ENCODE data around the gene RTP2. TPM values are rescaled to one million over a fixed set of nuclear protein-coding genes. Genes with fewer than 3 reads are reported as not detected.

The RTP2 gene
- total RNA-seq, 2 donors from 2014 or later, result not detected

DNA sequence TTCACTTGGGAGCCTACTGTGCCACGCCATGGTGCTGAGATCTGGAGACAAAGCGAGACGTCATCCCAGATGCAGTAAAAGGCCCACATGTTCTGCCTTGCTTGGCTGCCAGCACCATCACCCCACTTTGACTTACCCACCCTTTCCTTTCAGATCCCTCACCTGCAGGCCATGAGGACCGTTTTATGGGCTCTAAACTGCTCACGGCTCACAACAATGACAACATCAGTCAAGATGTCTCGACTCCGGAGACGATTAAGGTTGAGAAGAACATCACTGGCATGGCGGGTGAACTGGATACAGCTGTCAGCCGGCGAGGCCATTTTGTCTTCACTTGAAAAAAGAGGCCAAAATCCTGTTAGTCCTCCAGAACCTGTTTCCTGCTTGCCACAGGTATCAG, 31.0 kb upstream of the RTP2 start:
- TF ChIP-seq, protein P1, sequence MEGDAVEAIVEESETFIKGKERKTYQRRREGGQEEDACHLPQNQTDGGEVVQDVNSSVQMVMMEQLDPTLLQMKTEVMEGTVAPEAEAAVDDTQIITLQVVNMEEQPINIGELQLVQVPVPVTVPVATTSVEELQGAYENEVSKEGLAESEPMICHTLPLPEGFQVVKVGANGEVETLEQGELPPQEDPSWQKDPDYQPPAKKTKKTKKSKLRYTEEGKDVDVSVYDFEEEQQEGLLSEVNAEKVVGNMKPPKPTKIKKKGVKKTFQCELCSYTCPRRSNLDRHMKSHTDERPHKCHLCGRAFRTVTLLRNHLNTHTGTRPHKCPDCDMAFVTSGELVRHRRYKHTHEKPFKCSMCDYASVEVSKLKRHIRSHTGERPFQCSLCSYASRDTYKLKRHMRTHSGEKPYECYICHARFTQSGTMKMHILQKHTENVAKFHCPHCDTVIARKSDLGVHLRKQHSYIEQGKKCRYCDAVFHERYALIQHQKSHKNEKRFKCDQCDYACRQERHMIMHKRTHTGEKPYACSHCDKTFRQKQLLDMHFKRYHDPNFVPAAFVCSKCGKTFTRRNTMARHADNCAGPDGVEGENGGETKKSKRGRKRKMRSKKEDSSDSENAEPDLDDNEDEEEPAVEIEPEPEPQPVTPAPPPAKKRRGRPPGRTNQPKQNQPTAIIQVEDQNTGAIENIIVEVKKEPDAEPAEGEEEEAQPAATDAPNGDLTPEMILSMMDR (IDR thresholded peaks at IDR 0.05), result no peak
- Histone ChIP-seq H3K9me3 (no peaks in the 10 kb centered on the region), H3K4me3 (no peak overlapping the region), H3K36me3 (peaks cover 58% of the 10 kb centered on the region), H3K27ac (no peak overlapping the region), H3K4me1 (ENCODE audit: control insufficient read depth in 1 of 2, low read depth in 2 of 2) (peaks cover 15 to 24% of the 10 kb centered on the region in 2 donors), H3K27me3 (replicated peaks; ENCODE audit: insufficient read depth) (no peaks in the 10 kb centered on the region)
- ATAC-seq (ENCODE audit: insufficient number of reproducible peaks, low FRiP score, low read depth) (no peak), DNase-seq (ENCODE audit: low spot score) (no peak)

DNA sequence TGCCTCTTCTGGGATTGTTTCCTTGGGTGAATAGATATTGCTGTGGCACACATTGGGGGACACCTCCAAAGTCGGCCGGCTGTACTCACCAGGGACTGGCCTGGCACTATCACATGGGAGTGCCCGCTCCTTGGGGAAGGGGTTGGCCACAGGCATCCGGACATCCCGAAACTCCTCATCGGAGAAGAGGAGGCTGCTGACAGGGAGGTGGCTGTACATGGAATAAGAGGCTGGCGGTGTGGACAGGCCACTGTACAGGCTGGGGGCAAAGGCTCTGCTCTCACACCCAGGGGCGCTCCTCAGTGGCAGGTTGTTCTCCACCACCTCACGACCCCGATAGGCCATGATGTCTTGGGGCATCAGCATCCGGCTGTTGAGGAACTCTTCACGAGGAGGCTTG, 27.2 kb upstream of the RTP2 start:
- Histone ChIP-seq H3K4me1 (ENCODE audit: control insufficient read depth in 1 of 2, low read depth in 2 of 2) (no peaks in the 10 kb centered on the region), H3K36me3 (peaks cover 96% of the 10 kb centered on the region), H3K27ac (no peak overlapping the region), H3K9me3 (no peaks in the 10 kb centered on the region), H3K27me3 (replicated peaks; ENCODE audit: insufficient read depth) (no peaks in the 10 kb centered on the region), H3K4me3 (no peak overlapping the region)
- DNase-seq (ENCODE audit: low spot score) (no peak), ATAC-seq (ENCODE audit: insufficient number of reproducible peaks, low FRiP score, low read depth) (no peak)
- TF ChIP-seq, protein P1 (IDR thresholded peaks at IDR 0.05), result no peak

DNA sequence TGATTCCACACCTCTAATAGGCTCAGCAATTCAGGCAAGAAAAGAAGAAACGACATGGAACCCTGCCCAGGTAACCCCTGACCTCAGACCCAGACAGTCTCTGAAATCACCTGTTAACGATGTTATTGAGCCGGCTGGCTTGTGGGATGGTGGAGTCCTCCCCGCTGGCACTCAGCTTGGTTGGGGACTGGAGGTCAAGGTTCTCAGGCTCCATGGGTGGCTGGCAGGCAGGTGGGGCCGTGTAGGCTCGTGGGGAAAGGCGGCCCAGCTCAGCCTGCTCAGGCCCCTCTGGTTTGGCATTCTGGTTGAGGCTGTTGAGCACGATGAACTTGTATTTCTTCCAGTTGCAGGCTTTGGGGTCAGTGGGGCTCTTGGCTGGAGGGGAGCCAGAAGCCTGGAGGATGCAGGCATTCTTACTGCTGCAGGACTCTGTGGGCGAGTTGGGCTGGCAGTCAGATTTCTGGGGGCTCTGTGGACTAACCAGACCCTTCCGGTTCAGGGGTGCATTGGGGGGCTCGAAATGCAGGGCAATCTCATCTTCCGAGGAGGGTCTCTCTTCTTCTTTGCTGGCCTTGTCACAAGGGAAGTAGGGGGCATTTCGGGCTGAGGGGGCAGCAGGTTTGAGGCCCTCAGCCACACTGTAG, 26.7 kb upstream of the RTP2 start:
- no peaks in the 10 kb centered on the region for H3K27me3 ChIP-seq (replicated peaks; ENCODE audit: insufficient read depth)
- TF ChIP-seq, protein P1 (IDR thresholded peaks at IDR 0.05), result no peak
- ATAC-seq (ENCODE audit: insufficient number of reproducible peaks, low FRiP score, low read depth), result no peak
- no peaks in the 10 kb centered on the region for H3K9me3 ChIP-seq
- H3K4me1 ChIP-seq (ENCODE audit: control insufficient read depth in 1 of 2, low read depth in 2 of 2), result no peaks in the 10 kb centered on the region
- DNase-seq (ENCODE audit: low spot score), result no peak
- H3K4me3 ChIP-seq, result no peak overlapping the region
- H3K36me3 ChIP-seq, result peaks cover 97% of the 10 kb centered on the region
- H3K27ac ChIP-seq, result no peak overlapping the region

DNA sequence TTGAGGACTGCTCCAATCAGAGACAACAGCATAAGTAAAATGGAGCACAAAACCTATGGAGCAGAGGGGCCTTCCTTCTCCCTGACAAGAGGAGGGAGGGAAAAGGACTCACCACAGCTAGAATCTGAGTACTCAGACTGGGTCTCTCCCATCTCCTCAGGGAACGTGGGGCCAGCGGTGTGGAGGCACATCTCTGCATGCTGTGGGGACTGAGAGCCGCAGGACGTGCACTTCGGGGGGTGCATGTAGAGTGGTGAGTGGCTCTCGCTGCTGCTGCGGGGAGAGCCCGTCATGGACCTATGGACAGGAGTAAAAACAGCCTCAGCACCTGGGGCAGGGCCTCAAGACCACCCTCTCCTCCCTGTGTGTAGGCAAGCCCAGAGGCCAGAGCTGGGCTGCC, 25.9 kb upstream of the RTP2 start:
- ATAC-seq (ENCODE audit: insufficient number of reproducible peaks, low FRiP score, low read depth), result no peak
- peaks cover 97% of the 10 kb centered on the region for H3K36me3 ChIP-seq
- H3K4me3 ChIP-seq, result no peak overlapping the region
- no peaks in the 10 kb centered on the region for H3K9me3 ChIP-seq
- TF ChIP-seq, protein P1 (IDR thresholded peaks at IDR 0.05), result no peak
- no peaks in the 10 kb centered on the region for H3K27me3 ChIP-seq (replicated peaks; ENCODE audit: insufficient read depth)
- no peak for DNase-seq (ENCODE audit: low spot score)
- H3K4me1 ChIP-seq (ENCODE audit: control insufficient read depth in 1 of 2, low read depth in 2 of 2), result no peaks in the 10 kb centered on the region
- H3K27ac ChIP-seq, result no peak overlapping the region

DNA sequence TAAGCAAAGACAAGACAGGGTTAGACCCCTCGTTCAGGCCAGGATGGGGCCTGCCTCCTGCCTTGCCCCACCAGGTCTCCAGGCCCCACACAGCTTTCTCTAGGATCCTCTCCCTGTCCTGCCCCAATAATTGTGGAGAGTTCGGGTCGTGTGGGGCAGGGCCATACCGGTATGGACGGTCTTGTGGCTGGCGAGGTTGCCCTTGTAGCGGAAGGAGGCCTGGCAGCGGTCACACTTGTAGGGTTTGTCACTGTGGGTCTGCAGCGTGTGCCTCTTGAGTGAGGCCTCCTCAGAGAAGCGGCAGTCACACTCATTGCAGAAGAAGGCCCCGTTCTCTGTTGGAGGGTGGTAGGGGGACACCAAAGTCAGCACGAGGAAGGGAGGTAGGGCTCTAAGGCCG, 24.2 kb upstream of the RTP2 start:
- DNase-seq (ENCODE audit: low spot score) (no peak), ATAC-seq (ENCODE audit: insufficient number of reproducible peaks, low FRiP score, low read depth) (no peak)
- no peaks in the 10 kb centered on the region for H3K4me1 ChIP-seq (ENCODE audit: control insufficient read depth in 1 of 2, low read depth in 2 of 2)
- peaks cover 95% of the 10 kb centered on the region for H3K36me3 ChIP-seq
- no peaks in the 10 kb centered on the region for H3K9me3 ChIP-seq
- H3K27me3 ChIP-seq (replicated peaks; ENCODE audit: insufficient read depth), result no peaks in the 10 kb centered on the region
- no peak overlapping the region for H3K4me3 ChIP-seq
- no peak overlapping the region for H3K27ac ChIP-seq
- TF ChIP-seq, protein P1 (IDR thresholded peaks at IDR 0.05), result no peak
